Measurements from ENCODE around the gene PDIK1L.

- TF ChIP-seq POLR2A (IDR thresholded peaks at IDR 0.05) (no peak), POLR2AphosphoS5 (IDR thresholded peaks at IDR 0.05) (no peak), CTCF (IDR thresholded peaks at IDR 0.05) (no peak)
Measured at GRCh38 chr1:26125382-26125781, 13.8 kb downstream of the PDIK1L start.
